NK-92 treated with Interleukin-12 subunit alpha and Interleukin-12 subunit beta, amount 100 ng/mL, for 24 hours (cell line): Measurements from ENCODE around the gene ZNF316.
A peak's percentile ranks its signal among the peaks of the same experiment; 100 is the strongest.
"Not testable (repeated sequence)": the region's sequence is repeated elsewhere in the genome, so short reads cannot be mapped to it uniquely, and the experiment has no call there.

Experiments
- DNase-seq: peaks from one replicate; lab custom pipeline; 2025; lab: John Stamatoyannopoulos, UW

The ZNF316 gene

DNA sequence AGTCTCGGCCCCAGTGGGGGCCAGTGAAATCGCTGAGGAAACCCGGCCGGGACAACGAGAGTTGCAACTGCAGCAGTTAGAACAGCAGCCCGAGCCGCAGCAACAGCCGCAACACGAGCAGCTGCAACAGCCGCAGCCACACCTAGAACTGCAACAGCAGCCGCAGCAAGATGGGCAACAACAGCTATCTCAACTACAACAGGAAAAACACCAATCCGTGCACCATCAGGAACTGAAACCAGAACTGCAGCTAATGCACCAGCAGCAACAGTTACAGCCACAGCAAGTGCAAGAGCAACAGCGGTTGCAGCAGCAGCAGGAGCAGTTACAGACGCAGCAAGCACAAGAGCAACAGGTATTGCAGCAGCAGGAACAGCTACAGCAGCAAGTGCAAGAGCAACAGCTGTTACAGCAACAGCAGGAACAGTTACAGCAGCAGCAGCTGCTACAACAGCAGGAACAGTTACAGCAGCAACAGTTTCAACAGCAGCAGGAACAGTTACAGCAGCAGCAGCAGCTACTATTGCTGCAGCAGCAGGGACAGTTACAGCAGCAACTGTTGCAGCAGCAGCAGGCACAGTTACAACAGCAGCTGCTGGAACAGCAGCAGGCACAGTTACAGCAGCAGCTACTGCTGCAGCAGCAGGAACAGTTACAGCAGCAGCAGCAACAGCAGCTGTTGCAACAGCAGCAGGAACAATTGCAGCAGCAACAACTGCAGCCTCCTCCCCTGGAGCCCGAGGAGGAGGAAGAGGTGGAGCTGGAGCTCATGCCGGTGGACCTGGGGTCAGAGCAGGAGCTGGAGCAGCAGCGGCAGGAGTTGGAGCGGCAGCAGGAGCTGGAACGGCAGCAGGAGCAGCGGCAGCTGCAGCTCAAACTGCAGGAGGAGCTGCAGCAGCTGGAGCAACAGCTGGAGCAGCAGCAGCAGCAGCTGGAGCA lies 15.7 kb upstream of the ZNF316 start:
- no peak for DNase-seq

DNA sequence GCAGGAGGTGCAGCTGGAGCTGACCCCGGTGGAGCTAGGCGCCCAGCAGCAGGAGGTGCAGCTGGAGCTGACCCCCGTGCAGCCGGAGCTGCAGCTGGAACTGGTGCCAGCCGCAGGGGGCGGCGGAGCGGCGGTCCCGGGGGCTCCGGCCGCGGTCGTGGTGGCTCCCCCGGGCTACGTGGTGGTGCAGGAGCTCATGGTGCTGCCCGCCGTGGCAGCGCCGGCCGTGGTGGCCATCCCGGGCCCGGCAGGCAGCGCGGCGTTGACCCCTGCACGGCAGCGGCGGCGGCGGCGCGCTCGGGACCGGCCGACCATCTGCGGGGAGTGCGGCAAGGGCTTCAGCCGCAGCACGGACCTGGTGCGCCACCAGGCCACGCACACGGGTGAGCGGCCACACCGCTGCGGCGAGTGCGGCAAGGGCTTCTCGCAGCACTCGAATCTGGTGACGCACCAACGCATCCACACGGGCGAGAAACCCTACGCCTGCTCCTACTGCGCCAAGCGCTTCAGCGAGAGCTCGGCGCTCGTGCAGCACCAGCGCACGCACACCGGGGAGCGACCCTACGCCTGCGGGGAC lies 14.9 kb upstream of the ZNF316 start:
- DNase-seq, result no peak

DNA sequence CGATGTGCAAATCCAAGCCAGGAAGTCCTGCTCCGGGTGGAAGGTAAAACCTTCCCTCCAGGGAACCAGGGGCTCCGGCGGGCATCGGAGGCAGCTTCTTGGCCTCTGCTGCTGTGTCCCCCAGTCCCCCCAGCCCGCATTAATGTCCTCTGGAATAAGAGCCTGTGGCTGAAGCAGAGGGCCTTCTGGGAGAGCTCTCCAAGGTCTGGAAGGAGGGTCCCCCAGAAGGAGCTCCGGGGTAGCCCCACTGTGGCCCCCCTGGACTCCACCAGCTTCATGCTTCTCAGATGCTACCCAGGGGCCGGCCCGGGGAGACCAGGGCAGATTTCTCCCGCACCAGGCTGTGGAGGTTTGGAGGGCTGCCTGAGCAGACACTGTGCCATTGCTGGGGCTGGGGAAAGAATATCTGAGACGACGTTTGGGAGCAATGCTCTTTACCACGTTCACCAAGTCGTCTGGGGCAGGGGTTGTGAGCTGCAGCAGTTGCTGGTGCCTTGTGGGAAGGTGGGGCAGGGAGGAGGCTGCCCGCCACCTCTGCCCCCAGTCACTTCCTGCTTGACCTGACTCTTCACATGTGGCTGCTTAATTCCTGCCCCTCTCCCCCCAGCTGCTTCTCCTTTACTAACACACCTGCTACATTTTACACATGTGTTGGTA lies 13.4 kb upstream of the ZNF316 start:
- DNase-seq, result peak; percentile 36

DNA sequence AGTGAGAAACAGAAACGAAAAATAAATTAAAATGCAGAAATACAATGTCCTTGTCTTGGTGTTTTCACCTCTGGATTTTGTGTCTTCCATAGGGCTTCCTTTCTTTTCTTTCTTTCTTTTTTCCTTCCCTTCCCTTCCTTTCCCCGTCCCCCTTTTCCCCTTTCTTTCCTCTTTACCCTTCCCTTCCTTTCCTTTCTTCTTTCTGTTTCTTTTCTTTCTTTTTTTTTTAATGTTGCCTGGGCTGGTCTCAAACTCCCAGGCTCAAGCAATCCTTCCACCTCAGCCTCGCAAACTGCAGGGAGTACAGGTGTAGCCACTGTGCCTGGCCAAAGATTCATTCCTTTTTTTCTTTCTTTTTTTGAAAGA lies 12.9 kb upstream of the ZNF316 start:
- DNase-seq, result no peak

DNA sequence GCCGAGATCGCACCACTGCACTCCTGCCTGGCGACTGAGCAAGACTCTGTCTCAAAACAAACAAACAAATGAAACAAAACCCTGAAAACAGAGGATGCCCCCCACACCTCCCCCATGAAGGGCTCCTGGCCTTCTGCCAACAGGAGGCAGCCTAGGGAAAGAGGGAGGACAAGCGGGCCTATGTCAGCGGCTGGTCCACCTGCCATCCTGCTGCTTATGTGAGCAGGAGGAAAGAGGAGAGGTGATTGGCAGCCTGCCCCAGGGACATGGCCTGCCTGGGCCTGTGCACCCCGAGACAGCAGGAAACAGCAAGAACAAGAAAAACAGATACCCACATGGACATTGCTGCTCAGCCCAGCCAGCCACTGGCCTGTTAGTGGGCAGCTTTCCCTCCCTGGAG lies 9.1 kb upstream of the ZNF316 start:
- no peak for DNase-seq

DNA sequence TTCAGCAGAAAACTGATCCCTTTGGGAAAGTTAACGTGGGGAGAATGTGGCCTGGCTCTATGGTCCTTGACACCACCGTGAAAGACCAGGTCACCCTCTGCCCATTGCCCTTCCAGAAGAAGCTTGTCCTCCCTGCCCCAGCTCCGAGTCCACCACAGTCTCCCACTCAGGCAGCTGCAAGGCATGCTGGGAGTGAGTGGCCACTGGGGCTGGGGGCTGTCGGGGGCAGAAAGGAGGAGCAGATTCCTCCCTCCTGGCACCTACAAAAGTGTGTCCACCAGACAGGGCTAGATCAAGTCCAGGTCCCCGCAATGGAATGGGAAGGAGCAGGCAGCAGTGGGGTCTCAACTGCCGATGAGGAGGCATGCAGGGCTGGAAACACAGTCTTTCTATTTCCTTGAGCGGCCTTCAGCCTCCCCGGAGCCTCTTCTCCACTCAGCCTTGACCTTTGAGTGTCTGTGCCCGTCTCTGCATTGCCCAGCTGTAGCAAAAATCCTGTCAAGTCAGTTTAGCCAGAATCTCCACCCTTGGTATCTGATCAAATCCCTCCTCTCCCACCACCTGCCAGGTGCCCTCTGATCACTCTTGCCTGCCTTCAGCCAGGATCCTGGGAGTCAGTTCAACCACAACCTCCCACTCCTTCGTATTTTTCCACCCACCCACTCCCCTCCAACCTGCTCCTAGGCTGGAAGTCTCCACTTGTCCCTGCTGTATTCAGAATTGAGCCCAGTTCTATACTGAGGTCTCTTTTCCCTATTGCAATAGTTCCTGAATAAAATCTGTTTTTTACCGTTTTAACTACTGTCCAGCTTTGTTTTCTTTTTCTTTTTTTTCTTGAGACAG lies 6.9 kb upstream of the ZNF316 start:
- no peak for DNase-seq

DNA sequence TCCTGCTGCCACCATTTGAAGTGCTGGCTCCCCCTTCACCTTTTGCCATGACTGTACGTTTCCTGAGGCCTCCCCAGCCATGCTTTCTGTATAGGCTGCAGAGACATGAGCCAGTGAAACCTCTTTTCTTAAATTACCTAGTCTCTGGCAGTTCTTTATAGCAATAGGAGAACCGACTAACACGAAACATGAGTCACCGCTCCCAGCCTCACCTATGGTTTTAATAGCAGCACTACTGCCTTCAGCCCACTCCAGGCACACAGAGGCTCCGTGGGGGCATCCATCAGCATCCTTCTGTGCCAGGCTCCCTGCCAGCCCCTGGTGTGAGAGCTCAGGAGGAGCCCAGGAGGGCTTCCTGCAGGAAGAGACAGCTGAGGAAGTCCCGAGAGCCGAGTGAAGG lies 5.5 kb upstream of the ZNF316 start:
- no peak for DNase-seq

DNA sequence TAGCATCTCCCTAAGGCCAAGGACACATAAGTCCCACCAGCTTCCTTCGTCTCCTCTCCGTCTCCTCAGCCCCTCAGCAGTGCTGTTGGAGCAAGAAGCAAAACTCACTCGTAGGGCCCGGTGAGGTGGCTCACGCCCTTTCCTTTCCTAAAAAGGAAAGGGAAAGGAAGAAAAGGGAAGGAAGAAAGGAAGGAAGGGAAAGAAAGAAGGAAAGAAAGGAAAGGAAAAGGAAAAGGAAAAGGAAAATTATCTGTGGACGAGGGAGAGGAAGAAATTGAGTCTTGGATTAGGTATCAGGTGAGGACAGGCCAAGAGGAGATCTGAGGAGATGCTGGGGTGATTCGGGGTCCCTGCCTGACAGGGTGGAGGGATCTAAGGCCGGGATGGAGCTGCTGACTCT lies 3.1 kb upstream of the ZNF316 start:
- DNase-seq, result no peak

DNA sequence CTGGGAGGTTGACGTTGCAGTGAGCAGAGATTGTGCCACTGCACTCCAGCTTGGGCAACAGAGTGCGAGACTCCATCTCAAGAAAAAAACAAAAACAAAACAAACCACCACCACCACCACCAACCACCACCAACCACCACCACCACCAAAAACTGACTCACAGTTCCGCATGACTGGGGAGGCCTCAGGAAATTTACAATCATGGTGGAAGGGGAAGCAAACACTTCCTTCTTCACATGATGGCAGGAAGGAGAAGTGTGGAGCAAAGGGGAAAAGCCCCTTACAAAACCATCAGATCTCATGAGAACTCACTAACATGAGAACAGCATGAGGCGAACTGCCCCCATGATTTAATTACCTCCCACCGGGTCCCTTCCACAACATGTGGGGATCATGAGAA lies 2.1 kb upstream of the ZNF316 start:
- DNase-seq, result not testable (repeated sequence)

DNA sequence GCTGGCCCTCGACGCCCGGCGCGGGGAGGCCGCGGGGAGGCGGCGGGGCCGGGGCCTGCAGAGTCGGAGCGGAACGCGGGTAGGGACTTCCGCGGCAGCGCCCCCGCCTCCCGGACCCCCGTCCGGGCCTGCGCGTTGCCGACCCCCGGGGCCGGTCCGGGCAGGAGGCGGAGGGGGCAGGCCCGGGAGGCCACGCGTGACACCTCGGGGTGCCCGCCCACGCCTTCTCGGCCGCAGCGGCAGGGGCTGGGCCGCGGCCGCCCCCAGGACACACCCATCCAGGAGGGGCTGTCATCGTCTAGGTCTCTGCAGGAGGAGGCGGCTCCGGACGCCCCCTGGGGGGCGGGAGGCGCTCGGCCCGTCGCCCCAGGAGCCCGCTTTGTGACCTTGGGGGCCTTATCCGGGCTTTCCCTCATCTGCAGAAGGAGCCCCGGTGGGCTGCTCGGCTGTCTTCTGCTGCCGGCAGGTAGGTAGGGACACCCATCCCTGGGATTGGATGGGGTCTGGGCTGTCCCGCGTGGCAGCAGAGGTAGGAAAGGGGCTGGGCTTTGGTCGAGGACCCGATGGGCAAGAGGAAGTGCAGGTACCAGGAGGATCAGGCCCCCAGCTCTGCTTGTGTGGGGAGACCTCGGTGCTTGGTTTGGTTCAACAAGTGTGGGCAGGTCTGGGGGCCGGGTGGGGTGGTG lies 569 bp downstream of the ZNF316 start:
- peak; percentile 61 for DNase-seq

DNA sequence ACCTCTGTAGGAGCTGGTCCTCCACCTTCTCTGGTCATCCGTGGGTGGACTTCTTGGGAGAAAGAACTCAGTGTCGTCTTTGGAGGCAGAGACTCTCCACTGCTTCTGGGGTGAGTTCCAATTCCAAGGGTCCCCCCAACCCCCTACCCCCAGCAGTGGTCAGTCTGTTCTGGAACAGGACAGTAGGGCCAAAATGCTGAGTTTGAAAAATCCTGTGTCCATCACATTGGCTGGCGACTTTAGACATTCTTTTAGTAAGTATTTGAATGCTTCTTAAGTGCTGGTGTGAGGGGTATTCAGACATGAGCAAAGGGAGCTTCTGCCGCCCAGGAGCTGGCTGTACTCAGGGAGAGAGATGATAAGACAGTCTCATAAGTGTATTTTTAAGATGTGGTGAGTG lies 1.9 kb downstream of the ZNF316 start:
- no peak for DNase-seq

DNA sequence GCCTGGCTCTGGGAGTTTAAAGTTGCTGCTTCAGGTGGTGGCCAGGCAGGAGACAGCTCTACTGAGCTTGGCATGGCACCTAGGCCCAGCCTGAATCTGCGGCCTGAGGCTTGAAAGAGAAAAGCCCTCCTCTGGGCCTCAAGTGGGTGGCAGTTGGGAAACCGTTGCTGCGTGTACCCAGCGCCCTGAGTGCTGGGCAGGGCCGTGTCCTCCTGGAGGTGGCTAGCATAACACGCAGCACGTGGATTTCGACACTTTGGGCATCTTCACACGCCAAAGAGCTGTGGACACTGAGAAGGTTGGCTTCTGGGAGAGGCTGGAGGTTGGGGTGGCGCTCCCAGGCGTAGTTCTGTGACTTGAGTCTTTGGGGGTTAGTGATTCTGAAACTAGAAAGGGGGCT lies 2.5 kb downstream of the ZNF316 start:
- DNase-seq, result no peak

DNA sequence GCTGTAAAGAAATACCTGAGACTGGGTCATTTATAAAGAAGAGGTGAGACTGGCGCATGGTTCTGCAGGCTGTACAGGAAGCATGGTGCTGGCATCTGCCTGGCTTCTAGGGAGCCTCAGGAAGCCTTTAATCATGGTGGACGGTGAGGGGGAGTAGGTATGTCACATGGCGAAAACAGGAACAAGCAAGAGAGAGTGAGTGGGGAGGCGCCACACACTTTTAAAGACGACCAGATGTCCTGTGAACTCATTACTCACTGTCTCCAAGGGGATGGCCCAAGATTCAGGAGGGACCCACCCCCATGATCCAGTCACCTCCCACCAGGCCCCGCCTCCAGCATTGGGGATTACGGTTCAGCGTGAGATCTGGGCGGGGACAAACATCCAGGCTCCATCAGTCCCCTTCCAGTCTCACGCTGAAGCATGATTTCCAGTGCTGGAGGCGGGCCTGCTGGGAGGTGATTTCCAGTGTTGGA lies 3.2 kb downstream of the ZNF316 start:
- DNase-seq, result no peak

DNA sequence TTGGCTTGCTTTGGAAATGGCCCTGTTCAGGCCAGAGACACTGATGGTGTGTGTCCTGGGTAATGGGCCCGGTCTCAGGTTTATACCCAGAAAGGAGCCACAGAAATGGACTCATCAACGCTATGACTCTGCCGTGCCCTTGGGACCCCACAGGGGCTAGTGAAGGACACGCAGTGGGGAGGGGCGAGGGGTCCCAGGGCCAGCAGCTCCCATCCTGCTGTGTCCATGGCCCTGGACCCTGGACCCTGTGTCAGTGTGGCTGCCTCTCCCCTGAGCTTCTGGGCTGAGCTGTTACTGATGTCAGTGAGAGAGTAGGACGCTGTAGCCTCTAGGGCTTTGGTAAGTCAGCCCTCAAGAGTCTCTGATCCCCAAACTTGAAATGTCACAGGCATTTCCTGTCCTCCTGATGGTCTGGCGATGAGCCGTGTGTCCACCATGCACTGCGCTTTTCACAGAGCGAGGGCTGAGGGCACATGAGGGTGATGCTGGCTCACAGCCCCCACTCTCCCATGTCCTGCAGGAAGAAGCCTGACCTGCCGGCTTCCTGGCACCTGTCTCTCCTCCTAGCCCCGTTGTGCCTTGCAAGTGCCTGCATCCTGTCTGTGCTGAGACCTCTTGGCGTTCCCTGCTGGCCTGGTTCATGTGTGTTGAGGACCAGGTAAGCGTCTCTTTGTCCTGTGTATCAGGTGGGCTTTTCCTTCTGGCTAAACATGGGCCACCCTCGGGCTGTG lies 4.4 kb downstream of the ZNF316 start:
- no peak for DNase-seq

DNA sequence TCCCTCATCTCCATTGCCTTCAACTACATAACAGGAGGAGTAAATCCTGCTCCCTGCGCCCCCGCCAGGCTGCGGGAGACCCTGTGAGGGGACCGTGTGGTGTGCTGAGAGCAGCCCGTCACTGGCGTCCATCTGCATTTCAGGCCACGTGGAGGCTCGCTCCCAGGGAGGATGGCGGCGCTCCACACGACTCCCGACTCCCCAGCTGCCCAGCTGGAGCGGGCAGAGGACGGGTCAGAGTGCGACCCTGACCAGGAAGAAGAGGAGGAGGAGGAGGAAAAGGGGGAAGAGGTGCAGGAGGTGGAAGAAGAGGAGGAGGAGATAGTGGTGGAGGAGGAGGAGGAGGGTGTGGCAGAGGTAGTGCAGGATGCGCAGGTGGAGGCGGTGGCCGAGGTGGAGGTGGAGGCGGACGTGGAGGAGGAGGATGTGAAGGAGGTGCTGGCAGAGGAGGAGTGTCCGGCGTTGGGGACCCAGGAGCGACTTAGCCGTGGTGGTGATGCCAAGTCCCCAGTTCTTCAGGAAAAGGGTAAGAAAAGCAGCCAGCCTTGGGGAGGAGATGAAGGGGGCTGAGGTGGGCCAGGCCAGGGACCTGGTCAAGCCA lies 5.2 kb downstream of the ZNF316 start:
- no peak for DNase-seq

DNA sequence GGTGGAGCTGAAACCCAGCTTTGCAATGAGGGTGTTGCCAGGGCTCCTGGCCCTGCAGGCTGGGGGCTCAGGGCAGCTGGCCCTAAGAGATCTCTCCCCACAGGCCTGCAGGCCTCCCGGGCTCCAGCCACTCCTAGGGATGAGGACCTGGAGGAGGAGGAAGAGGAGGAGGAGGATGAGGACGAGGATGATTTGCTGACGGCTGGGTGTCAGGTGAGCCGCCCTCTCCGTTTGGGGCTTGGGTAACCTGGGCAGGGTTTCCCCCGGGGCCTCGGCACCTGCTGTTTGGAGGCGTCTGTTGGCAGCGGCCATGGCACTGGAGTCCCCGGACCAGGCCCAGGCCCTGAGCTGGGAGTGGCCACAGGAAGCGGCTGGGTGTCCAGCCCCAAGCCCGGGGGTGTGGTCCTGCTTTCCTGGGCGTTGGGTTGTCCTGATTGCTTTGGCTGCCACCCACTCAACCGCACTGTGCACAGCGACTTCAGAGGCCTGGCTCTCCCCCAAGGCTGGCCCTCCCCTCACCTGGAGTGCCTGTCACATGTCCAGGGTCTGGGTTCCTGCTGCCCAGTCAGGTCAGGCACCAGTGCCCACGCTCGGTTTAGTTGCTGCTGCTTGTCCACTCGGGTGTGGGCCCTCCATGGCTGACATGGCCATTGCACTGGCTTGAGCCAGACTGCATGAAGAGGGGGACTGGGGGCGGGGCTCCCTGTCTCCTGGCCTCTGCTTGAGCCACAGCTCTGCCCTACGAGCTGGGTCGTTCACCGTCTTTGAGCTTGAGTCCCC lies 5.9 kb downstream of the ZNF316 start:
- no peak for DNase-seq

DNA sequence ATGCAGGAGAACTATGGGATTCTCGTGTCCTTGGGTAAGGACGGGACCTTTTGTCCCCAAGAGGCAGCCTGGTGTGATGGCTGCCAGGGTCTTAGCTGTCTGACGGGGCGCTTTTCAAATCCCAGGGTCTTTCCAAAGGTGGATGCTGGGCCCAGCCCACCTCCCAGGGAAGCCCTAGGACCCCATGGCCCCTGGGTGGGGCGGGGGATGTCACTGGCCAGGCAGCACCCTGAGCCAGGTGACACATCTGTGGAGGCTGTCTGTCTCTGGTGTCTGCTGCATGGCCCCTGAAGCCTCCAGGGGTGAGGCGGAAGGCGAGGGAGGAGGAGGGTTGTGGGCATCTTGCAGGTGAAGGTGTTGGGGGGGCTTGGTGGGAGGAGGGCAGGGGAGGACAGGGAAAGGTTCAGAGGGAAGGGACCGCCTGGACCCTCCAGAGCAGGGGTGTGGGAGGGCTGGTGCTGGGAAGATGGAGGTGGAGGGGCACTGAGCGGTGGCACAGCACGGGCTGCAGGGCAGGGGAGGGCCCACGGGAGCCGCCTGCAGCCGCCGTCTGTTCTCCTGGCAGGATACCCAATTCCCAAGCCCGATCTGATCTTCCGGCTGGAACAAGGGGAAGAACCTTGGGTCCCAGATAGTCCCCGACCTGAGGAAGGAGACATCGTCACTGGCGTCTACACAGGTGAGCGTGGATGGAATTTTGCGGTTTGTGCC lies 7.0 kb downstream of the ZNF316 start:
- DNase-seq, result no peak

DNA sequence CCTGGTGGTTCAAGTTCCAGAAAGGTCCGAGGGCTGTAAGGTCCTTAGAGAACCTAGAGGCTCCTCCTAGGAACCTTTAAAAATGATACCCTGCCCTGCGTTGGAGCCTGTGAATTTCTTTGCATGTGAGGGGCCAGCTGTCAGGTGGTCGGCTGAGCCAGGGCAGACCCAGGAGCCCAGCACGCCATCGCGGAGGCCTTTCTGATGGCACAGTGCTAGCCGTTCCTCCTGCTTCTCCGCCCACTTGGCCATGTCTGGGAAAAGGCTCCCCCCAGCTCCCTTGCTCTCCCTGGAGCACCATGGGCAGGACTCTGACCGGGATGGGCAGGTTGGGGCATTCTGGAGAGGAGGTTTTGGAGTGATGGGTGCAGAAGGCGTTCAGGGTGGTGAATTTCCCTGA lies 7.6 kb downstream of the ZNF316 start:
- DNase-seq, result no peak

DNA sequence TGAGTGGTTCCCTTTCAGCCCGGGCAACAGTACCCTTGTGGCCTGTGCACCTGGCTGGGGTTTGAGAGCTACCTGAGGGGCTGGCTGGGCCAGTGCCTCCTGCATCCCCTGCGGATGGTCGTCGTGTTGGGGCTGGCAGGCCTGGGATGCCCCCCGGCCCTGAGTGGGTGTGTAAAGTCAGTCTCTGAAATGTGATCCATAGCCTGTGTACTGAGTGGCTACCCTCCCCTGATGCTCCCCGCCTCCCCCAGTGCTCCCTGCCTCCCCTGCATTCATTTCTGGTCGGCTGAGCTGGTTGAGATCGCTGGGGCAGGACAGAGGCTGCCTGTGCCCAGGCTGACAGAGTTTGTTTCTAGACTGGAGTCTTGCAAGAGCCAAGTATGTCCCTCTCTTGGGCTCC lies 9.3 kb downstream of the ZNF316 start:
- DNase-seq, result no peak
